SKM-1 (cell line): ENCODE data around the gene COX11.

Source experiments
- DNase-seq: peaks from one replicate; lab custom pipeline; 2025; ENCODE audit not compliant: unreplicated experiment; lab: John Stamatoyannopoulos, UW

The COX11 gene

DNA sequence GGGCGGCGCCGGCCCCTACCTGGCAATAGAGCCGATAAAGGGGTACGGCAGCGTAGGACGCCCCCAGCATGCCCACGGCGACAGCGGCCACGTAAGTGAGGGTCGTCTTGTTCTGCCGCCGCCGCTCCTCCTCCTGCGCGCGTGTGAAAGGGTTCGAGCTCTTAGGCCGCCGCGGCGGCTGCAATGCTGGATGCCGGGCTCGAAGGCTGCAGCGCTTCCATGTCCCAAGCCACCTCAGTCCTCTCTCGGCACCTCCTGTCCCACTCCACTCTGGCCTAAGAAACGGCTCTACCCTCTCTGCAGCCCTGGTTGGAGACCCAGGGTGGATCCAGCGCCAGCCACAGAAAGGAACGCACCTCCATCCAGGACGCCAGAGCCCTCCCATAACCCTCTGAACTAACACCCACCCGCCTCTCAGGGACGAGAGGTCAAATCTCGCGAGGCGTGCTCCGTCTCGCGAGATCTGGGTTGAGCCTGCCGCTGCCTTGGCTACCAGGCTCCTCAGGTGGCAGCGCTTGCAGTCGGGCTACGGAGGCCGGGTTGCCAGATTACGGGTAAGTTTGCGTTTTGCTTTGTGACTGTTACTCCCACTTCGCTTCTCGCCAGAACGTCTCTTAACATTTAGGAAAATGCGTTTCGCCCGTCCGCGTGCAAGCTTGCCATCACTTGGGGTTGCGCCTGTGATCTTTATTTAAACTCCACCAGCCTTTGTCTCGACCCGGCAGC lies at the start of gene COX11, which contains the start of gene STXBP4:
COX11 (minus strand) TSS at position 393 of the 726 bp plus-strand sequence; CDS start at position 385, 8 bp downstream.
STXBP4 (plus strand) TSS at position 504 of the 726 bp plus-strand sequence. CDS start 17,455 bp downstream, outside the sequence.
- DNase-seq = peak; percentile 93

DNA sequence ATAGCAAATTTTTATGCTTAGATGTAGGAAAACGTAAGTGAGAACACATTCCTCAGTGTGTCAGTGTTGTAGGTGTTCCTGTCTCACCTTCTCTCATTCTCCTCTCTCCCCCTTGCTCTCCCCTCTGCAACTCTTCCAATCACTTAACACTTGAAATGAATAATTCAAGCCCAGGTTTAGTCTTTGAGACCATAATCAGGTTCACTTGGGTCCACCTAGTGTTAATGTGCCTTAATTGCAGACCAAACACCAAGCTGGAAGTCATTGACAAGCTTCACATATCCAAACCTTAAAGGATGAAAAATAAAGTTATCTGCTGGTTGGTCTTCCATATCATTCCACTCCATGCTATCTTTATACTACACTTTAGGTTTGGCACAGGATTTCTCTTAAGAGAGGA lies 37.1 kb upstream of the COX11 start:
- no peak for DNase-seq

GRCh38 chr17:55004484-55004883 lies 36.0 kb upstream of the COX11 start:
- DNase-seq = no peak

- no peak for DNase-seq
Measured at GRCh38 chr17:55002458-55002857, 34.0 kb upstream of the COX11 start.

DNA sequence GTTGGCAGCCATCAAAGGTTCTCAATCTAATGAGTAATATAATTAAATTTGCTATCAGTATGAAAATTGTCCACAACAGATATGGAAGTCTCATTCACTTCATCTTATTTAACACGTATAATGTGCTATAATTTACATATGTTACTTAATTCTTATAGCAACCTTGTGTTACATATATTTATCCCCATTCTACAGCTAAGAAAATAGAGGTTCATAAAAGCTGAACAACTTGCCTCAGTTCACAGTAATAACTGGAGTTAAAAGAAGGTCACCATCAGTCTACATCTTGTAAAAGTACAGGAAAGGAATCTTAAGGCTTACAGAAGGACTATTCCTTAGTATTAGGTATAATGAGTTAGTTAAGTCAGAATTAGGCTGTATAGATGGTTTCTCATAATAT lies 28.0 kb upstream of the COX11 start:
- no peak for DNase-seq

DNA sequence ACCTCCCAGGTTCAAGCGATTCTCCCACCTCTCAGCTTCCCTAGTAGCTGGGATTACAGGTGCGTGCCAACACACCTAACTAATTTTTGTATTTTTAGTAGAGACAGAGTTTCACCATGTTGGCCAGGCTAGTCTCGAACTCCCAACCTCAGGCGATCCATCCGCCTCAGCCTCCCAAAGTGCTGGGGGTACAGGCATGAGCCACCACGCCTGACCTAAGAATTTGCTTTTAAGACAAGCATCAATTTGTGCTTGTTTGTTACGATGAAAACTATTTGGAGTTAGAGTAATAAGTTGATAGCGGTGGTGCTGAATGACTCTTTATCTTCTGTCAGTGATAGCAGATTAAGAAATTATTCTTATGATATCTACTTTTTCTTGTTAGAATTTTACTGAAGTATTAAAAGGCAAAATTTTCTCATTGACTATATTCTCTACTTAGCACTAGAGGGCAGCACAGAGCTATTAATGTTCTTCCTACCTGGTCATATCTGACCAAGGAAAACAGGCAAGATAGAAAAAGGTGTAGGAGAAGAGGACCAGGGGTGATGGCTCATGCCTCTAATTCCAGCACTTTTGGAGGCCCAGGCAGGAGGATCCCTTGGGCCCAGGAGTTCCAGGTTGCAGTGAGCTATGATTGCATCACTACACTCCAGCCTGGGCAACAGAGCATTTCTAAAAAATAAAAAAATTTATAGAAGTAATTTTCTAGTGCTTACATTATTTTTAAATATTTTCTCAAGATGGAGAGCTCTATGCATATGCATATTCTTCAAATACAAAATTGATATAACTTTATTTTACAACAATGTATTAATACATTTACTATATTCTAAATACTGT lies 24.6 kb upstream of the COX11 start:
- DNase-seq = peak; percentile 30

DNA sequence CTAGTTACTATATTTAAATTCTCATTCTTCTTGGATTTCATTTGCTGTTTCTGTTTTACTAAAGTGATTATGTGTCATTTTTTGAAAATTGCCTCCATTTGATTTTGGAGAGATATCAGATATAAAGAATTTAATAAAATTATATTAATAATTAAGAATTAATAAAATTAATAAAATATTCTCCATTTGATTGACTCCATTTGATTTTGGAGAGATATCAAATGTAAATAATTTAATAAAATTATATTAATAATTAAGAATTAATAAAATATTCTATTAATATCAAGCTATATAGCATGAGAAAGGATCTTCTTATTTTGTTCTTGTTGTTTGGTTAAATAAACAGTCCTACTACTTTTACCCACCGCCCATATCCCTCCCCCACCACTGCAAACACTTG lies 23.1 kb upstream of the COX11 start:
- no peak for DNase-seq

DNA sequence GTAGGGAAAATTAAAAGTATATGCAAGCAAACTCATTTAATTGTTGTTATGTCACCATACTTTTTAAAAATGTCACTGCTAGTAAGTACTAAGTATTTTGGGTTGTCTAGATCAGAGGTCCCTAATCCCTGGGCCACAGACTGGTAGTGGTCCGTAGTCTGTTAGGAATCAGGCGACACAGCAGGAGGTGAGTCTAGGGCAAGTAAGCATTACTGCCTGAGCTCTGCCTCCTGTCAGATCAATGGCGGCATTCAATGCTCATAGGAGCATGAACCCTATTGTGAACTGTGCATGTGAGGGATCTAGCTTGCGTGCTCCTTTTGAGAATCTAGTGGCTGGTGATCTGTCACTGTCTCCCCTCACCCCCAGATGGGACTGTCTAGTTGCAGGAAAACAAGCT lies 21.7 kb upstream of the COX11 start:
- DNase-seq = no peak

GRCh38 chr17:54985476-54985875 lies 17.0 kb upstream of the COX11 start:
- no peak for DNase-seq

DNA sequence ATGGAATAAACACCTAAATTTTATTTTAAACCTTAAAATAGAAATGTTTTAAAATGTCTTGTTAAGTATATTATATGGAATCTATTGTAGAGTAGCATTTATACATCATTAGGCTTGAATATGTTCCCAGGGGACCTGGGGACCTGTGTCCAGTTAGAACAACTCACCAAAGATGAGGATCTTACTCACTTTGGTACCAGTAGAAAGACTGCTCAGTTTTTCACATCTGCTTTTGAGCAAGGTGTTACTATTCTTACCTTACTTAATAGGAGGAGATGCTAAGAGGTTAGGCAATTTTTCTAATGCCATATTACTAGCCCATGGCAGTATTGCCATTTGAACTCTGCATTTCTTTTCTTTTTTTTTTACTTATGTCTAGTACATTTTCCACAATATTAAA lies 14.8 kb upstream of the COX11 start:
- DNase-seq = no peak

- no peak for DNase-seq
Measured at GRCh38 chr17:54982399-54982798, 13.9 kb upstream of the COX11 start.

GRCh38 chr17:54980375-54980774 lies 11.9 kb upstream of the COX11 start:
- DNase-seq = no peak

DNA sequence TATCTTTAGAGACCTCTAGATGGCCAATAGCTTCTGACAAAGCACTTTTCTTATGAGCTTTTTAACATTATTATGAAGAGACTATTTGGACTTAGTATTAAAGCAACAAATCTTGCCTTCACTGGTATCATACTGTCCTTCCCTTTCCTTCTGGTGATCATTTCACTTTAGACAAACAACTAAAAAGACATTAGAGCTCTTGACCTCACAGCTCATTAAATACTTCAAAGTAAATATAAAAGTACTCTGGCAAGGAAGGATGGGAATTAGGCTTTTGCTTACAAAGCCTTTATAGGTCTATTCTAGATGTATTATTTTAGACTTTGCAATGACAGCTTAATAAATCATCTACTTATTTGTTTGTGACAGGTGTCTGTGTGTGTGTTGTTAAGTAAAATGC lies 11.2 kb upstream of the COX11 start:
- no peak for DNase-seq

DNA sequence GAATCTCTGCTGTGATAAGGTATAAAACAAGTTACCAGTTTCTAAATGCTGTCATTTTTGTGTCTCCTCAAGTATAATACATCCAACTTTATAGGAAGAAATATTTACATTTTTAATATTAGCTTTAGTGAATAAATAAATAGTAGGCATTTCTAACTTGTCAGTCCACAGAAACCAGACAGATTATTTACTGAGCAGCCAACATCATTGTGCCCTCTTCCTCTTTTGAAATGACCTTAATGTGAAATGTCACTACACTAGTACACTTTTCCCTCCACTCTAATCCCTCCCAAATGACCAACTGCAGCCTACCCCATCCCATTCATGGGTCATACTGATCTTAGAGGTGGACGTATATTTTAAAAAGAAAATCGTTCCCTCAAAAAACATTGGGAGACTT lies 9.3 kb upstream of the COX11 start:
- DNase-seq = no peak

GRCh38 chr17:54976316-54976715 lies 7.9 kb upstream of the COX11 start:
- no peak for DNase-seq

DNA sequence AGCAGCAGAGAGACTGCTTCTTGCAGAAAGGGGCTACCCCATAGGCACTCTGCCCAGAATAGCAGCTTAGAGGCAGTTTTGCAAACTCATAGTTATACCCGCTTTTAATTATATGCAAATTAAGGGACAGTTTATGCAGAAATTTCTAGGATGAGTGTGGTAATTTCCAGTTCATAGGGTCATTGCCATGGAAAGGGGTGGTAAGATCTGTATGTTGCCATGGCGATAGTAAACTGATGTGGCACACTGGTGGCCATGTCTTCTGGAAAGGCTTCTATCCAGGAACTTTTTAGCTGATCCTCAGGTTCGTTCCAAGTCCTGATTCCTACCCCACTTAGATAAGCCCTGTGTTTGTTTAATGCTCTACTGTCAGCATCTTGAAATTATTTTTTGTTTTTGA lies 6.3 kb upstream of the COX11 start:
- no peak for DNase-seq

DNA sequence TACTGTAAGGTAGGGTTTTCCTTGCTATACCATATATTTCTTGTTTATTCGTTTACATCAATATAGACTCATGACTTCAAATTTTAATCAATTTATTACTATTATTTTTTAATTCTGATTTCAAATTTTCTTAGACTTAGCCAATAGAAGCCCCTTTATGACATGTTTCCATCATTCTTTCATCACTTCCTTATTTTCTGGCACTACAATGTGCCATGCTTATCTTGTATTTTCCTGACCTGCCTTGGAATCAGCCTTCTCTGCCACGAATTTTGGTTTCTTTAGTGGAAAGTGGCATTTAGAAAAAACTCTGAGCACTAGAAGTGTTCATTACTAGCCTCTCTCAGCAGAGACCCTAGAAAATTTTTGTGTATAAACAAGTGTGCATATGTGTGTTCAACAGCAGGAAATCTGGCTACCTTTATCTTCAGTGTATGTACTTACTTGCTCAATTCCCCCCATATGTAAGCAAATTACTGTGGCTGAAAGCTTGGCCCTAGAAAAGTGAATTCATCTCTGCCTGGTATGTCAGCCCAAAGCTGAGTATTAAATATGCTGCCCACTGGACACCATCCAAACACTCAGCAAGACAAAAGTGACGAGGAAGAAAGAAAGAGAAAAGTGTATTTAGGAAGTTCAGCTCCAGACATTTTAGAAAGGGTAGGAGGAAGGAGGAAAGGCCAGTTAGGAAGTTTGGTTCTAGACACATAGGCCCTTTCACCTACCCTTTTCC lies 4.1 kb upstream of the COX11 start:
- no peak for DNase-seq

DNA sequence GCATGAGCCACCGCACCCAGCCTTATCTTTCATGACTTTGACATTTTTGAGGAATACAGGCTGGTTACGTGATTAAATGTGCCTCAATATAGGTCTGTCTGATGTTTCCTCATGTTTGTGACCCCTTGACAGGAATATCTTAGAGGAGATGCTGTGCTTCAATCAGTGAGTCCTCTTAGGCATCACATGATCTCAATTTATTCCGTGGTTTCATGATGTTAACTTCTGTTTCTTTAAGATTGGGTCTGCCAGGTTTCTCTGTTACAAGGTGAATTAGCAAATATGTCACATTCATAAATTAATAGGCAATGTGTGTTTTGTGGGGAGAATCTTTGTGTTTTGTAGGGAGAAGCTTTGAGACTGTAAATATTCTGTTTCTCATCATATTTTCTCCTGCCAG lies 3.4 kb upstream of the COX11 start:
- no peak for DNase-seq

DNA sequence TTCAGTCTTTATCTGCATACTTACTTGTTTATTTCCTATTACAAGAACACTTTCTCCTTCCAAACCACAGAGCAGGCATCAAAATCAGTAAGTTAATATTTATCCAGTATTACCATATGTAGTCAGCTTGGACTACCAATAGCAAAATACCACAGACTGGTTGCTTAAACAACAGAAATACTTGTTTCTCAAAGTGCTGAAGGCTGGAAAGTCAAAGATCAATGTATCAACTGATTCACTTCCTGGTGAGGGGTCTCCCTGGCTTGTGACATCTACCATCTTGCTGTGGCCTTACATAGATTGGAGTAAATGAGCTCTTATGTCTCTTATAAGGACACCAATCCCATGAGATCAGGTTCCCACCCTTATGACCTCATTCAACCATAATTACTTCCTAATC lies 2.7 kb upstream of the COX11 start:
- no peak for DNase-seq

DNA sequence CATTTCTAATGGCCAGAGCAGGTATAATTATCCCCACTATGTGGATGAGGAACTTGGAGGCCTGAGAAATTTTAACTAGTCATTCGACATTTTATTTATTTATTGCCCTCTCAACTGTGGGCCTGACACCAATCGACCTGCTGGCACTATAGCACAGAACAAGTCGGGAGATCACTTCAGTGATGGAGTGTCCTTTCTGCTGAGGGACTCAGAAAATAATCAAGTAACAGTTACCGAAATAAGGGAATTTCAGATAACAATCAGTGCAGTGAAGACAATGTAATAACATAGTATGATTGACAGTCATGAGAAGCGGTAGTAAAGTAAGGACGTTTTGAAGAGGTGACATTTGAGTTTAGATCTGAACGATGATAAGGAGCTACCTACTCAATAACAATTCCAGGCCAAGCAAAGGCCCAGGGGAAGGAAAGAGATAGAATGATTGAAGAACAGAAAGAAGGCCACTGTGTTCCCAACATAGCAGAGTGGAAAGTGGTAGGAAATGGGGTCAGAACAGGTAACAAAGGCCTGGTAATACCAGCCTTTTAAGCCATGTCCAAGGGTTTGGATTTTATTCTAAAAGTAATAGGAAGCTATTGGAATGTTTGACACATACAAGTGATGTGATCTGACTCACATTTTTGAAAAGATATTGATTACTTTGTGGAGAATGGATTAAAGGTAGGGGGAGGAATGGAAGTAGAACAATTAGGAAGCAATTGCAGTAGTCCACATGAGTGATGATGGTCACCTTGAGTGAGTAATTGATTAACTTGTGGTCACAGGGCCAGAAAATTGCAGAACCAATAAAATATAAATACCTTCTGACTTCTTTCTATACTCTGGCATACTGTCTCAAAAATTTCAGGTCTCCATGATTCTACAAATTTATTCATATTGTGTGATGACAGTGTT lies 1.5 kb upstream of the COX11 start:
- DNase-seq = no peak

DNA sequence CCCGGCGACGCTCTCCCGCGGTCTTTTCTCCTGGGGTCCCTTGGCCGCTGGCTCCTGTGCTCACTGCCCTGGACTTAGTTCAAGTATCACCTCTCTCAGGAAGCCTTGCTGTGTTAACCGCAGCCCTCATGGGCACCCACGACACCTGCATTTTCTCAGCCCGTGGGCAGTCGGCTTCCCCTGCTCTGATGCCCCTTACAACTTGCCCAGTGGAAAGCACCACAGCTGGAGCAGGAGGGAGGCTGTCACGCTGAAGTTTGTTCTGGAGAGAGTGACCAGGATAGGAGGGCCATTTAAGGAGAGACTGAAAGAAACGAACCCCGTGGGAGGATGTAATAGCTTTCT lies 506 bp upstream of the COX11 start:
- no peak for DNase-seq
